ENCODE data around the gene MTCL3.
A peak's percentile ranks its signal among the peaks of the same experiment; 100 is the strongest.

MTCL3 gene

DNA sequence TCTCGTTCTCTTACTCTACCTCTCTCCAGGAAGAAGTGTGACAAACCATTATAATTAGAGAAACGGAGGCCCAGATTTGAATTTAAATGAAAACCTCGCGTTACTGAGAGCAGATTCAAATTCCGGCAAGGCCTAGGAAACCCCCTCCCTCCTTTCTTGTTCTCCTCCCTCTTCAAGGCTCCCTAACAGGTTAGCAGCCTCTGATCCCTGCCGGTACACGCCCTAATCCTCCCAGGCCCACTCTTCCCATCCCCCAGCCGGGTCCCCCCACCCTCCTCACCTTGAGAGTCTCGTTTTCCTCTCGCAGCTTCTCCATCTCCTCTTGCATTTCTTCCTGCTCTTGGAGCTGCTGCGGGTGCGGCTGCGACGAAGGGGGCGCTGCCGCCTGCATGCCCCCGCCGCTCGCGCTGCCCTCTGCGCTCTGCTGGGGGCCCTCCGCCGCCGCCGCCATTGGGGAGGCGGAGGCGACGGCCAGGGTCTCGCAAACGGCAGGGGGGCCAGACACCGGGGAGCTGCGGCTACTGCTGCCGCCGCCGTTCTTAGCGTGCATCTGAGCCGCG lies 3.8 kb downstream of the MTCL3 start:
- DNase-seq (ENCODE audit: low read depth): no peak

DNA sequence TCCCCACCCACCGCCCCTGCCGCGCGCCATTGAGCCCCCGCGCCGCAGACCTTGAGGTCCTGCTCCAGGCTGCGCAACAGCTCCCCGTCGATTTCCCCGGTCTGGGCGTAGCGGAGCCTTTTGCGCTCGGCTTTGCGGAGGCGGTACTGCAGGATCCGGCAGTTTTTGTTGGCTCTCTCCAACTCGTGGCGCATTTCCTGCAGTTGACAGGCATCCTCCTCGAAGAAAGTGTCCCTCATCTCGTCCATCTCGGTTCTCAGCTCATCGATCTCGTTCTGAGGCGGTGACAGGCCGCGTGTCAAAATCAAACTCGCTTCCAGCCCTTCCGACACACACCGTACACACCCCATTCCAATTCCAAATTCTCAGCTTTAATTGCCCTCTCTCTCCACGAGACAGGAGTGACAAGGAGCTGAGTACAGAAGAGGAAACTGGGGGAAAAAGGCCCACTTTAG lies 4.3 kb downstream of the MTCL3 start:
- peak; percentile 14 for DNase-seq (ENCODE audit: low read depth)

DNA sequence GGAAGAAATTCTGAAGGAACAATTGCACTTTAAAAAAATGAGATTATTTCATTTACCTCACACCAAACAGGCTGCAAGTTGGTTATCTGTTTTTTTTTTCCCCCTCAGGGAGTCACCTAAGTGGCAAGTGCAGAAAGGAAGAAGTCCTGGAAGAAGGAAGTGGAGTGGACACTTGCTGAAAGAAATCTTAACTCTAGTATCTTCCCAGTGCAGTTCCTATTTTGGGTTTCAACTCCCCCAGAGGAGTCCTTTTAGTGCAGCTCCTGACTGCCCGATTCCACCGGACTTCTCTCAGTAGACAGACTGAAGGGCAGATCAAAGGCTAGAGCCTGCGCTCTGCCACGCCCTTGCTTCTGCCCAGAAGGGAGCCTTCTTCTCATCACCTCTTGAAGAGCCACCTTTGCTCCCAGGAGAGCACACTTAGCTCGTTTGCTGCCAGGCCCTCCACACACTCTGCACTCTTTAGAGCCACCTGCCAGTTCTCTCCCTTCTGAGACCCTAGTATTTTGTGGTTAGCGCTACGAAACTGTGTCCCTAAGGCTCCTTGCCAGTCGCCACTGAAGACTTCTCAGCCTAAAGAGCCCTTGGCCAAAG lies 4.9 kb downstream of the MTCL3 start:
- DNase-seq (ENCODE audit: low read depth): no peak

GRCh38 chr6:127513425-127513824 lies 5.7 kb downstream of the MTCL3 start:
- no peak for DNase-seq (ENCODE audit: low read depth)

DNA sequence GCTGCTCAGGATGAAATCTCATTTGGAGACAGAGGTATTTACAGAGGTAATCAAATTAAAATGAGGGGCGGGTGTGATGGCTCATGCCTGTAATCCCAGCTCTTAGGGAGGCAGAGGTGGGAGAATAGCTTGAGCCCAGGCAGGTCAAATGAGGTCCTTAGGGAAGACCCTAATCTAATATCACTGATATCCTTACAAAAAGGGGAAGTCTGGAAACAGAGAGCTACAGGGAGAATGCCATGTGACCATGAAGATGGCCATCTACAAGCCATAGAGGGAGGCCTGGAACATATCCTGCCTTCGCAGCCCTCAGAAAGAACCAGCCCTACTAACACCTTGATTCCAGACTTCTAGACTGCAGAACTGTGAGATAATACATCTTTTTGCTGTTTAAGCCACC lies 8.3 kb downstream of the MTCL3 start:
- no peak for DNase-seq (ENCODE audit: low read depth)

DNA sequence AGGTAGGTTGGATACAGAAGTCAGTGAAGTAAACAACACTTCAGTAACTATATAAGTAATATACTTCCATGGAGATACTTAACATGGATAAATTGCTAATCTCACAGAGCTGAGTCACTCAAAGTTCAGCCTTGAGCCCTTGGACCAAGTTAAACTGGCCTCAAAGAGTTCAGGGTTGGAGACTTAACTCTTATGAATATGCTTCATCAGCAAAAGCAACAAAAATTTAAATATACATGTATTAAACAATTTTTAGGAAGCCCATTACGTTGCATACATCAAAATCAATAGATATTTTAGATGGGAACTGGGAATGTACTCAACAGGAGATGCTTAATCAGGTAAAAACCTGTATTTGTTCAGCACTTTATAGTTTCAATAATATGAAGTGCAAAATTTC lies 12.2 kb downstream of the MTCL3 start:
- DNase-seq (ENCODE audit: low read depth): no peak

DNA sequence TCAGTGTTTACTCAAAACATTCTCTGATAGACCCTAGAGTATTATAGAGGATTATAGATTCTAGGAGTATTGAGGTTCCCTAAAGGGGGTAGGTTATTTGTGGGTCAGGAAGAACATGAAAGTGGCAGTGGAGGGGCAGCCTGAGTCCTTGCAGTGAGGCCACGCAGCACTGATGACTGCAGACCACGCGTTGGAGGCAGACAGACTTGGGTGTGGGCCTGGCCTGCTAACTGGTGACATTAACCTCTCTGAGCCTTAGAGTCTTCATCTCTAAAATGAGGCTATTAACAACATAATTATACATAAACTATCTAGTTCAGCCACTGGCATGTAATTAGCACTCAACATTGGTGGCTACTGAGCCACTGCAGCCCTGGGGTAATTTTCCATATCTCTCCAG lies 16.1 kb downstream of the MTCL3 start:
- no peak for DNase-seq (ENCODE audit: low read depth)

DNA sequence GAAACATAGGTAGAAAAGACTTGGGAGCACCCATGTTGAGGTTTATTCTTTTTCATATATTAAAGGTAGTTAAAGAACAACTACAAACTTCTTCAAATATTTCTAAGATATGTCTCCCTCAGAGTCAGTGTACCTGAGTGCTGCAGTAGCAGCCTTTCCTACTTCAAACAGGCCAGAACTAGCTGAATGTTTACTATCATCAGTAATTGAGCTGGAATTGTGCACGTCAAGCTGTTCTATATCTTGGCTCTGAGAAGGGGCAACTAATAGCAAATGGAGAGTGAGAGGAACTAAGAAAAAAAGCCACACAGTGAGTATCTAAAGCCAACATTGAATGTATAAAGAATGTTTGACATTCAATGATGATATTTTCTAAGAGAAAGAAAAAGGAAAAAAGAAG lies 21.7 kb downstream of the MTCL3 start:
- no peak for DNase-seq (ENCODE audit: low read depth)

DNA sequence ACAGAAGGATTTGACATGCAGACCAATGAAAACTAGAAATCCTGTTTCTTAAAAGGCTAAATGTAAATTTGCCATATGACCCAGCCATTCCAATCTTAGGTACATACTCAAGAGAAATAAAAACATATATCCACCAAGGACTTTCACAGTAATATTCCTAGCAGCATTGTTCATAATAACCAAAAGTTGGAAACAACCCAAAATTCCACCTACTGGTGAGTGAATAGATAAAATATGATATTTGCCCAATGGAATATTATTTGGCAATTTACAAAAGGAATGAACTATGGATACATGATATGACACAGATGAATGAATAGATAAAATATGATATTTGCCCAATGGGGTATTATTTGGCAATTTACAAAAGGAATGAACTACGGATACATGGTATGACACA lies 22.7 kb downstream of the MTCL3 start:
- no peak for DNase-seq (ENCODE audit: low read depth)

DNA sequence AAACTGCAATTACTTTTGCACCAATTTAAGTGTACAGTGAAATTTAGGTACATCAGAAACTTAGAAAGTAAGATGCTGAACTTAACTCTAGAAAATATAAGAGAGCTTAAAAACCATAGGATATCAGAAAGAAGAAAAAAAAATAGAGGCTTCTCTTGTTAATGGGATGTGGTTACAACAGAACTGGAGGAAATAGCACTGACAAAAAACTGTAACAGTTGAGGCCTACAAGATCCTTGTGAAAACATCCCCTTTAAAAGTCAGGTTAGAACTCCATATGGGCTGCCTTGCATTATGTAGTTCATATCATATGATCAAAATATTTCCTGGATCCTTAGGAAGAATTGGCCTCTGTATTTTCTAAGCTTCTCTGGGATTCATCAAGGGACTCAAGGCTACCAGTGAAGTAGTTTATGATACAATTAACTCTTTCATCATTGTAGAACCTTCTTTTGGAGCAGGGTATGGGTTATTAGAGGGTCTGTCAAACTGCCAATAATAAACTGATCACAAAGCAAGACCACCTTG lies 24.8 kb downstream of the MTCL3 start:
- no peak for DNase-seq (ENCODE audit: low read depth)

DNA sequence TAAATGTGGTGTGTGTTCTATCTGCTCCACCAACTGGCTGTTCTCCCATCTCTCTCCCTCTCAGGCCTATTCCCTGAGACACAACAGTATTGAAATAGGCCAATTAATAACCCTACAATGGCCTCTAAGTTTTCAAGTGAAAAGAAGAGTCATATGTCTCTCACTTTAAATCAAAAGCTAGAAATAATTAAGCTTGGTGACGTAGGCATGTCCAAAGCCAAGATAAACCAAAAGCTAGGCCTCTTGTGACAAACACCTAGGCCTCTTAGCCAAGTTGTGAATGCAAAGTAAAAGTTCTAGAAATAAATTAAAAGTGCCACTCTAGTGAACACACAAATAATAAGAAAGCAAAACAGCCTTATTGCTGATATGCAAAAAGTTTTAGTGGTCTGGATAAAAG lies 29.9 kb downstream of the MTCL3 start:
- no peak for DNase-seq (ENCODE audit: low read depth)

DNA sequence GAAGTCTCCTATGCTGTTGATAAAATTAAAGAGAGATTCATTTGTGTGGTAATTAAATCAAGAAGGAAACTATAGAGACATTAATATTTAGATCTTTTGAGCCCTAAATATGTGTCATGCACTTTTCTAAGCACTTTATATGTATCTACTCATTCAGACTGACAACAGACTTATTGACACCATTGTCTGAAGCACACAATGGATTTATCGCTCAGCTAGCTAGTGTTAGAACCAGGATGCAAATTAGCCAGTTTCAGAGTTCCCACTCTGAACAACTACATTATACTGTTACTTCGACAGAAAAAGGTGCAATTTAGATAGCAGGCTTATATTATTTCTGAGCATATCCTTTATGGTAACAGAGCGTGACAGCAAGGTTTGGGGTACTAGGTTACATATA lies 32.2 kb downstream of the MTCL3 start:
- DNase-seq (ENCODE audit: low read depth): no peak

DNA sequence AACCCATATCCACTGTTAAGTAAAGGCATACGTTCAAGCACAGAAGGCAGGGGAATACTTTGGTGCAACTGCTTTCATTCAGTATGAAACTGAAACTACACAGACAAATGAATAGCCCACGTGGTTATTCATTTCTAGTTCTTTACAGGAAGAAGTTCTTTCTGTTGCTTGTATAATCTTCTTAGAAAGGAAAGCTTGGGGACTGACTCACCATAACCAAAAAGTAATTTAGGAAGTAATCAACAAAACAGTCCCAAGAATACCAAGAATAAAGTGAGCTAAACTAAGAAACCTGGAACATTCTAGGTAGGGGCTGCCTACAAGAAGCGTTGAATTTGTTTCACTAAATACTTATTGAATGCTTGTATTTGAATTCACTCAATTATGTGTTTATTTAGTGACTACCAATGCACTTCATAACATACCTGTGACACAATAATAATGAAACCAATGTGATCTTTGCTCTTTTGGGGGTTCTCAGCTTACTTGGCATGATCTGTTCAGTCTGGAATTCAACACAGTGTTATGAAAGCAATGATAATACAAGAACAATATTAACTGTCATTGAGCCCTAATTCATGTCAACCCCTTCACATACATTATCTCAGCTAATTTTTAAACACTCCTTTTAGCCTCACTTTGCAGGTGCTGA lies 34.8 kb downstream of the MTCL3 start:
- no peak for DNase-seq (ENCODE audit: low read depth)

- DNase-seq (ENCODE audit: low read depth): no peak
Measured at GRCh38 chr6:127483399-127484055, 35.6 kb downstream of the MTCL3 start.

DNA sequence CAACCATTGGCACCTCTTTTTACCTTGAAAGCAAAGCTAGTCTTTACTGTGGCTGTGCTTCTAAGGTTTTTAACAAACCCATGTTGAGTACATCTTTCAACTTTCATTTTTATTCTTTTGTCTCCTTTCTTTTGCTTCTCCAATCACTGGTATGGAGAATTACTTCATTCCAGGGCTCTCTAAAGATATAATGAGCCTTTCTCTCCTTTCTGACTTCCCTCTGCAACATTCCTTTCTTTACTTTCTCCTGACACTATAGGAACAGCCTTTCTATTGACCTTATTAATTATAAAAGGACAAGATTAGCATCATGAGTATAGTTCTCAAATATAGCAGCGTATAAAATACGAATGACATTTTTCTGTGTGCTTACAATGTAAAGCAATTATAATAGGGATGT lies 36.8 kb downstream of the MTCL3 start:
- DNase-seq (ENCODE audit: low read depth): no peak

DNA sequence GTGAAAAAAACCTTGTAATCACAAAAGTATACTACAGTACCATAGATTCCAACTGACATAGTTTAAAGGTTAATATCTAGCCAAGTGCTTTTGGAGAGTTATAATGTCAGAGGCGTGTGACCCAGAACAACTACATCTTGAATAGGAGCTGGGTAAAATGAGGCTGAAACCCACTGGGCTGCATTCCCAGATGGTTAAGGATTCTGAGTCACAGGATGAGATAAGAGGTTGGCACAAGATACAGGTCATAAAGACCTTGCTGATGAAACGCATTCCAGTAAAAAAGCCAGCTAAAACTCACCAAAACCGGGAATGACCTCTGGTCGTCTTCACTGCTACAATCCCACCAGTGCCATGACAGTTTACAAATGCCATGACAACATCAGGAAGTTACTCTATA lies 37.5 kb downstream of the MTCL3 start:
- no peak for DNase-seq (ENCODE audit: low read depth)

DNA sequence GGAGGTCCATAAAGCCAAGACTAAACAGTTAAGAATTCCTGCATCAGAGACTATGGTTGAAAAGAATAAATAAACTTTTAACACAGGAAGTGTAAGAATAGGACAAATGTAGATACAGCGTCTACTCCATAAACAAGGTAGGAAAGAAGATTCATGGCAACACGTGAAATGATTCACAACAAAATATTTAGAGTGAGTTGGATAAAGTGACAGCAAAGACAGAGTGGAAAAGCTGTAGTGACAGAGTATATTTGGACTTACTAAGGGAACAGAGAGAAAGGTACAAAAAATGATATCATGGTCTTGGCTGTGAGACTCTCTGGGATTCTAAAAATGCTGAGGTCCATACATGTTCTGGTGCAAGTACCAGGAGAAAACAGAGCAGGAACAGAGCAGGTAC lies 38.0 kb downstream of the MTCL3 start:
- DNase-seq (ENCODE audit: low read depth): no peak

DNA sequence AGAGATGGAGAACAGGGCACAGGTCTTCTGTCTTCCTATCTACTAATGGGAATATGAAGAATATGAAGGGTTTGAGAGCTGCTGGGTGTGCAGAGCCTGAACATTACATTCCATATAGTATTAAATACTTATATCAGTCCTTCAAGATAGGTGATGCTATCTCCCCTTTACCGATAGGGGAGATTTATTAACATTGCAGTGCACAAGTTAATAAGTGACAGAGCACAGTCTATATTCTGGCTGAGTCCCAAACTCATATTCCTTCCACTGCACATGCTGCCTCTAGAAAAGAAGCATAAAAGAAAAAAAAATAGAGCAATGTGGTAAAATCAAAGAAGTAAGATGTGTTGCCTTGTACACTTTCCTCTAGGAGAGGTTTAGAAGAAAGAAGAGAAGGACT lies 41.5 kb downstream of the MTCL3 start:
- no peak for DNase-seq (ENCODE audit: low read depth)

- no peak for DNase-seq (ENCODE audit: low read depth)
Measured at GRCh38 chr6:127475823-127476176, 43.3 kb downstream of the MTCL3 start.

- no peak for DNase-seq (ENCODE audit: low read depth)
Measured at GRCh38 chr6:127475135-127475822, 43.9 kb downstream of the MTCL3 start.

DNA sequence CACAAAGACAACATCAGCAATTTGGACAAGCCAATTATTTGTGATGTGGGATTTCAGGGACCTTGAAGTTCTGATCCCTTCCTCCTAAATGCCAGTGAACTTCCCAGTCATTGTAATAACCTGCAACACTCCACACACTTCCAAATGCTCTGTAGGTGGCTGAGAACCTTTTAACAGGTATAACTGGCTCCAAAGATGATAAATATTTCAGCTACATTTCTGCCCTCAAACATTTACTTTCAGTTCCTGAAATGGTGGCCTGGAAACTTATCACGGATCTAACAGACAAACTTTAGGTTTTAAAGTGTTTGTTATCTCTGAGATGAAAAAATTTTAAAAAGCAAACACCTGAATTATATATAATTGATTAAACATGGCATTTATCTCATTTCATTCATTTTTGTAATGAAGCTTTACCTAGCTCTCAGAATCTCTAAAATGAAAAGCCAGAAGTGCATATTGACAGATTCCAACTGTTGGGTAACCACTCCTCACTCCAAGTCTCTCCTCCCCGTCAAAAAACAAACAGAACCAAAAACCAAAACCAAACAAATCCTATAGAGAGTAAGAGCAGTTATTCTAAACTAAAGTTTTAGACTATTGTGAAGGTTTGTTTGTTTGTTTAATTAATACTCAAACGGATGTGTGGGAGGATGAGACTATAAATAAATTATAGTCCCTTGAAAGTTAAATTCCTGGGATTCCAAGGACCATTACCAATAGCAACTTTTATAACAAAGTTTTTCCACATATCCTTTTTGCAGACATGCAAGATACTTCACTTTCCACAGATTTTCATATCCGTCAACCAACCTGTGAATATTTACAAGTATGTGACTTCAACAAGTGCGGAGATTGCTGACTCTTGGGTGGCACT lies 47.5 kb downstream of the MTCL3 start:
- DNase-seq (ENCODE audit: low read depth): no peak

- no peak for DNase-seq (ENCODE audit: low read depth)
Measured at GRCh38 chr6:127468936-127469335, 50.2 kb downstream of the MTCL3 start.
